ENCODE data around the gene LGR5.
"Not testable (repeated sequence)": the region's sequence is repeated elsewhere in the genome, so short reads cannot be mapped to it uniquely, and the experiment has no call there.

LGR5 gene

GRCh38 chr12:71478270-71478669 lies 38.7 kb downstream of the LGR5 start:
- no peak for DNase-seq (ENCODE audit: low read depth)
- no peak for TF ChIP-seq CTCF (conservative IDR thresholded peaks at IDR 0.05; ENCODE audit: control insufficient read depth, insufficient read depth, low read depth, low read length)
- no peak overlapping the region for H3K4me3 ChIP-seq (ENCODE audit: control insufficient read depth, low read depth, low read length)

GRCh38 chr12:71484272-71484905 lies 44.8 kb downstream of the LGR5 start:
- DNase-seq (ENCODE audit: low read depth): no peak
- no peak for TF ChIP-seq CTCF (conservative IDR thresholded peaks at IDR 0.05; ENCODE audit: control insufficient read depth, insufficient read depth, low read depth, low read length)
- H3K4me3 ChIP-seq (ENCODE audit: control insufficient read depth, low read depth, low read length): no peak overlapping the region

GRCh38 chr12:71490844-71491243 lies 51.2 kb downstream of the LGR5 start:
- H3K4me3 ChIP-seq (ENCODE audit: control insufficient read depth, low read depth, low read length): not testable (repeated sequence)

GRCh38 chr12:71492604-71493003 lies 53.0 kb downstream of the LGR5 start:
- no peak overlapping the region for H3K4me3 ChIP-seq (ENCODE audit: control insufficient read depth, low read depth, low read length)
- DNase-seq (ENCODE audit: low read depth): no peak
- no peak for TF ChIP-seq CTCF (conservative IDR thresholded peaks at IDR 0.05; ENCODE audit: control insufficient read depth, insufficient read depth, low read depth, low read length)

More at GRCh38 chr12:71490844-71491243, 51.2 kb downstream of the LGR5 start:
- DNase-seq (ENCODE audit: low read depth): not testable (repeated sequence)

- DNase-seq (ENCODE audit: low read depth): no peak
- H3K4me3 ChIP-seq (ENCODE audit: control insufficient read depth, low read depth, low read length): no peak overlapping the region
- no peak for TF ChIP-seq CTCF (conservative IDR thresholded peaks at IDR 0.05; ENCODE audit: control insufficient read depth, insufficient read depth, low read depth, low read length)
Measured at GRCh38 chr12:71499834-71500233, 60.2 kb downstream of the LGR5 start.

GRCh38 chr12:71503579-71504391 lies 64.2 kb downstream of the LGR5 start:
- DNase-seq (ENCODE audit: low read depth): no peak
- H3K4me3 ChIP-seq (ENCODE audit: control insufficient read depth, low read depth, low read length): no peak overlapping the region
- no peak for TF ChIP-seq CTCF (conservative IDR thresholded peaks at IDR 0.05; ENCODE audit: control insufficient read depth, insufficient read depth, low read depth, low read length)

GRCh38 chr12:71504476-71504875 lies 64.9 kb downstream of the LGR5 start:
- peak; percentile 6 for DNase-seq (ENCODE audit: low read depth)
- no peak overlapping the region for H3K4me3 ChIP-seq (ENCODE audit: control insufficient read depth, low read depth, low read length)
- no peak for TF ChIP-seq CTCF (conservative IDR thresholded peaks at IDR 0.05; ENCODE audit: control insufficient read depth, insufficient read depth, low read depth, low read length)

Data from fibroblast of mammary gland (primary cell).